GM20431 (cell line): Measurements from ENCODE around the gene KMT2C.

Experiments used
- in situ Hi-C: fragments of 300-500 bp; cut with MseI, MboI; formaldehyde crosslinking; loops from one replicate; pipeline ENCODE4 v1.15.0; 2020; ENCODE audit warnings: low sequenced_read_pairs; ENCODE audit not compliant: unreplicated experiment

The KMT2C gene

DNA sequence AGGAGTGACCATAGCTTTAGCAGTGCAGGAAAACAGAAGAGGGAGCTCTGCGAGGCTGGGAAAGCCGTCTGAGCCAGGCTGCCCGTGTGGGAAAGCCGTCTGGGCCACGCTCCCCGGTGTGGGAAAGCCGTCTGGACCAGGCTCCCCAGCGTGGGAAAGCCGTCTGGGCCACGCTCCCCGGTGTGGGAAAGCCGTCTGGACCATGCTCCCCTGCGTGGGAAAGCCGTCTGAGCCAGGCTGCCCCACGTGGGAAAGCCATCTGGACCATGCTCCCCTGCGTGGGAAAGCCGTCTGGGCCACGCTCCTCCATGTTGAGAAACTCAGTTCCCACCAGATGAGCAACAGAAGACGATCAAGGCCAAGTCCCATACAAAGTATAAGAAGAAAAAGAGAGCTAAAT is 308.6 kb downstream of the KMT2C start:
- in situ Hi-C loops: no loop called here

GRCh38 chr7:152126741-152127140 is 309.1 kb downstream of the KMT2C start:
- in situ Hi-C loops: no loop called here

- in situ Hi-C loops: no loop called here
Measured at GRCh38 chr7:152122540-152122939, 313.3 kb downstream of the KMT2C start.

DNA sequence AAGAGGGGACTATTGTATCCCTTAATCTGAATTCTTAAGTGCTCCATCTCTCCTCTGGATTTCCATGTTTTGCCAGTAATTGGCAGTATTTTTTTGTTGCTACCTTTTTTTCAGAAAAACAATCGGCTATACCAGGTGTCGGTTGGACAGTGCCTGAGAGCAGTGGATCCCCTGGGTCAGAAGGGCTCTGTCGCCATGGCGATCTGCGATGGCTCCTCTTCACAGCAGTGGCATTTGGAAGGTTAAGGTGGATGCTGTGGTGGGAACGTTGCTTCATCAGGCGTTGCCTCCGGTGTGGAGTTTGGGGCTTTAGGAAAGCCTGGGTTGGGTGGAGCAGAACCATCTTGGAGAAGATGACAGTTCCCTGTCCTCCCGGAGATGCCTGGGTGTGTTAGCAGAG is 314.4 kb downstream of the KMT2C start:
- in situ Hi-C loops: no loop called here

- in situ Hi-C loops: no loop called here
Measured at GRCh38 chr7:152120776-152121175, 315.0 kb downstream of the KMT2C start.

GRCh38 chr7:152120210-152120609 is 315.6 kb downstream of the KMT2C start:
- in situ Hi-C loops: no loop called here

DNA sequence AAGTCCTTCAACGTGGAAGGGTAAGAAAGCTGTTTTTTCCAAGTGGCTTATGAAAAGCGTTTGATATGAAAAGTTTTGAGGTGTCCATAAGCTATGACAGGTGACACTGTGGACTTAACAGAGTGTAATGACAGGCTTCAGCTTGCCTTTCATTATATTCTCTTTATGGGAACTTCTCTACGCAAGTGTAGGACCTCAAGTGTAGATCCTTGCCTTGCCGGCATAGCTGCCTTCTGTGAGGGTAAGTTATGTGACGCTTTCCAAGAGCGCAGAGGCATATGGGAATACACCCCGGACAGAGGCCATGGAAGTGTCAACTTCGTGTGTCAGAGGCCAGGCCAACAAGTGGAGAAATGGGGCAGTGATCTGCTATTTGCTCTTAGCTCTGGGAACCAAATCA is 318.4 kb downstream of the KMT2C start:
- in situ Hi-C loops: no loop called here

- in situ Hi-C loops: no loop called here
Measured at GRCh38 chr7:152115021-152115718, 320.6 kb downstream of the KMT2C start.

GRCh38 chr7:152112829-152113228 is 323.0 kb downstream of the KMT2C start:
- in situ Hi-C loops: no loop called here

DNA sequence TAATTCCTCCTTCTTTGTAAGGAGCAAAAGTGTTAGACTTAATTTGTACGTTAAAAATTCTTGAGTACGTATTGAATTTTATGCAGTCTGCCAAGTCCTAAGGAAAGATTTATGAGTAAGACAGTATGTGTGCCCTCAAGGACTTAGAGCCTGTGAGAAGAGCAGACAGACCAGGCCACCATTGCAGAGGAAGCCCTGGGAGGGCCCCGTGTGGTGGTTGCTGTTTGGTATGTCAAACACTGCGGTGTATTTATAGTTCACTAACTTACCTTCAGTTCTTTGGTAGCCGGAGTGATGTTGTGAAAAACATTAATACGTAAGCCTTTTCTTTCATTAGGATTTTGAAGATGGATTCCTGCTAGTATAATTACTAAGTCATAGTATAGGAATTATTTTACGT is 327.4 kb downstream of the KMT2C start:
- in situ Hi-C loops: no loop called here

GRCh38 chr7:152107945-152108344 is 327.9 kb downstream of the KMT2C start:
- in situ Hi-C loops: no loop called here

GRCh38 chr7:152106990-152107389 is 328.8 kb downstream of the KMT2C start:
- in situ Hi-C loops: no loop called here

DNA sequence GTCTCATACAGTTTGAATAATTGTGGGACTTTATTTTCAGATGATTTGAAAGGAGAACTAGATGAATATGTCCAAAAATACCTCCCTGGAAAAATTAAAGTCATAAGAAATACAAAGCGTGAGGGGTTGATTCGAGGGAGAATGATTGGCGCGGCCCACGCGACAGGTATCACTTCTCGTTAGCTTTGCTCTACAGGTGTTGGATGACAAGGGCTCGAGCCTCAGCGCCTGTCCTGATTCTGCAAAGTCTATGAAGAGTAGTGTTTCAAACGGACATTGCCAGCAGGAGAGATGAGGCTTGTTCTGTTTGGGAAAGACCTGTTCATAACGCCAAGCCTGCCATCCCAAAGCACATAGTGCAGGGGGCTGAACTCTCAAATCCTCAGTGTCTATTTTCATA is 330.6 kb downstream of the KMT2C start:
- in situ Hi-C loops: no loop called here

GRCh38 chr7:152103691-152104090 is 332.1 kb downstream of the KMT2C start:
- in situ Hi-C loops: no loop called here

- in situ Hi-C loops: no loop called here
Measured at GRCh38 chr7:152103066-152103465, 332.7 kb downstream of the KMT2C start.

DNA sequence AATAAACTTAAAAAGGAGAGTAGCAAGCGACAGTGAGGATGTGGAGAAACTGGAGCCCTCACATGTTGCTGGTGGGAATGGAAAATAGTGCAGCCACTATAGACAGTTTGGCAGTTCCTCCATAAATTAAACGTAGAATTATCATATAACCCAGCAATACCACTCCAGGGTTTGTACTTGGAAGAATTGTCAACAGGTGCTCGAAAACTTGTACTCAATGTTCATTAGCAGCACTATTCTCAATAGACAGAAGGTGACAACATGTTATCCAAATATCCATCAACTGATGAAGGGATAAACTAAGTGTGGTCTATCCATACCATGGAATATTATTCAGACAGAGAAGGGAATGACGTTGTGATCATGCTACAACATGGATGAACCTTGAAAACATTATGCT is 338.5 kb downstream of the KMT2C start:
- in situ Hi-C loops: no loop called here

DNA sequence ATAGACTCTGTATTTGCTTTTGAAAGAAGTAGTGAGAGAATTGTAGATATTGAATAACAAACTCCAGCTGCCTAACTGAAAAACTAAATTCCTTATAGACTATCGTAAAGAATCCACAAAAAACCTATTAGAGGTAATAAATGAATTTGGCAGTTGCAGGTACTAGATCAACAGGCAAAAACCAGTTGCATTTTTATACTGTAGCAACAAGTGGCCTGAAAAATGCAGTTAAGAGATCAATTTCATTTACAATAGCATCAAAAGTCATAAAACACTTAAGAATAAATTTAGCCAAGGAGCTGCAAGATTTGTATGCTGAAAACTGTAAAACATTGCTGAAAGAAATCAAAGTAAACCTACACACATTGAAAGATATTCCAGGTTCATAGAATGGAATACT is 340.0 kb downstream of the KMT2C start:
- in situ Hi-C loops: no loop called here

- in situ Hi-C loops: no loop called here
Measured at GRCh38 chr7:152093717-152094116, 342.1 kb downstream of the KMT2C start.

GRCh38 chr7:152090747-152091146 is 345.1 kb downstream of the KMT2C start:
- in situ Hi-C loops: no loop called here

DNA sequence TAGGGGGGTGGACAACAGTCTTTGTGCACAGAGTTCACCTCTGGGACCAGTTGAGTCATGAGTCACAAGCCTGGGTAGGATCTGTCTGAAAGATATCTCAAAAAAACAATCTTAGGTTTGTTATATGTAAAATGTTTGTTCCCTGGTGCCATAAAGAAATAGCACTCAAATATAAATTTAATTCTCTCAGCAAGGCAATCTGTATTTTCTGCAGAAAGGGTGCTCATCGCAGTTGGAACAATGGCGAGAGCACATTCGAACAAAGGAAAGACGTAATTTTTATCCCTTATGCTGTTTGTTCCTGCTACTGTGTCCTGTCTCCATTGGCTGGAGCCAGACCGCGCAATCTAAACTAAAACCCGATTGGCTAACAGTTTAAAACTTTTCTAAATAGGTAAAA is 346.6 kb downstream of the KMT2C start:
- in situ Hi-C loops: no loop called here

- in situ Hi-C loops: no loop called here
Measured at GRCh38 chr7:152086513-152086912, 349.3 kb downstream of the KMT2C start.

- in situ Hi-C loops: no loop called here
Measured at GRCh38 chr7:152085131-152085530, 350.7 kb downstream of the KMT2C start.
